Head of caudate nucleus (tissue), 42 donors: ENCODE results near the gene SCN8A.

ENCODE experiments used
- DNase-seq, 42 donors: peaks; one replicate each; pipeline versions ENCODE4 v3.0.0 to v3.0.0-alpha.2; 2020 to 2021; ENCODE audit warnings: mixed read lengths in 7 of 42
- intact Hi-C: fragments of 100-400 bp; cut with DNase I; formaldehyde crosslinking; loops from one replicate; pipeline ENCODE4 v1.15.0; 2022

Gene SCN8A

GRCh38 chr12:51662728-51663154 is 71.7 kb downstream of the SCN8A start:
- no peak for DNase-seq
- intact Hi-C loops: no loop called here

DNA sequence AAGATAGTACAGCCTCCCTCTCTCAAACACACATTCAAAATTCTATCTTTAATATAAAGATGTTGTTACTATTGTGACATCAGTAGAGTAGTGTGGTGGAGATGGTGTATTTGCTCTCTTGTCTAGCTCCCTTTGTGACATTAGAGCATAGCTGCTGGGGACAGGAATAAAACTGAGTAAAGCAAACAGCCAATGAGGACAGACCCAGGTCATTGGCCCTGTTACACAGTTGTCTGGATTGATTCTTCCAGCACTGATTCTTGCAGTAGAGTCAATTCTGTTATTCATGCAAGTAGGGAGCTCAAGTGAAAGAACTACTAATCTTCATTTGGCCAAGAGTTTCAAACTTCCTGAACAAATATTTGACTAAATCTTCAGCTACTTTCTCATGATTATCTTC is 72.4 kb downstream of the SCN8A start:
- DNase-seq: no peak
- intact Hi-C loops: no loop called here

GRCh38 chr12:51666696-51667095 is 75.7 kb downstream of the SCN8A start:
- intact Hi-C loops: no loop called here

GRCh38 chr12:51667269-51667668 is 76.2 kb downstream of the SCN8A start:
- no peak for DNase-seq
- intact Hi-C loops: no loop called here

More at GRCh38 chr12:51666696-51667095, 75.7 kb downstream of the SCN8A start:
- no peak for DNase-seq

DNA sequence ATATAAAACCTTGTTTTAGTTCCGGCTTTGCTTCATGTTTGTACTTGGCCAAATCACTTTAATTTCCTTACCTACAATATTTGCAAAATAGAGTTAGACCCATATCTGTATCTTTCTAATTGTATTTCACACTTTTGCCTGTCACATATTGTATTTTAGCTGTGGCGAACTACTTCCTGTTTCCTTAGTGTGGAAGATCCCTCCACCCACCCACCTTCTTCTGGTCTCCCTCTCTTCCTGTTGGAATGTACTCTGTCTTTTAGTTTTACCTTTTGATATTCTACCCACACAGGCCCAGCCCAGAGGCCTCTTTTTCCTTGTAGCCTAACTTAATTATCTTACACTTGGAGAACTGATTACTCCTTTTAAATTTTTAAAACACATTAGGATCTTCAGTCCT is 78.2 kb downstream of the SCN8A start:
- intact Hi-C loops: no loop called here
- DNase-seq: no peak

GRCh38 chr12:51669996-51670395 is 79.0 kb downstream of the SCN8A start:
- DNase-seq: no peak
- intact Hi-C loops: no loop called here

- intact Hi-C loops: no loop called here
- no peak for DNase-seq
Observed at GRCh38 chr12:51672334-51672733, 81.3 kb downstream of the SCN8A start.

GRCh38 chr12:51675071-51675803 is 84.2 kb downstream of the SCN8A start:
- intact Hi-C loops: no loop called here
- no peak for DNase-seq

DNA sequence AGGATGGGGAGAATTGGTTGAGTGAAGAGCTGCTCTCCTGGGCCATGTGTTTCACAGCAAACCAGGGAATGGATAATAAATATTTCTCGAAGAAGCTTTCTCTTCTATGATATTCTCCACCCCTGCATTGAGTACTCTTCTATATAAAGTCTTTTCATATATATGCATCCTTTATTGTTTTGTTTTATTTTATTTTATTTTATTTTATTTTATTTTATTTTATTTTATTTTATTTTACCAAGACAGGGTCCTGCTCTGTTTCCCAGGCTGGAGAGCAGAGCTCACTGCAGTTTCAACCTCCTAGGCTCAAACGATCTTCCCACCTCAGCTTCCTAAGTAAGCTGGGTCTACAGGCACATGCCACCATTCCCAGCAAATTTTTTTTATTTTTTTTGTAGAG is 85.8 kb downstream of the SCN8A start:
- intact Hi-C loops: no loop called here
- DNase-seq: no peak

DNA sequence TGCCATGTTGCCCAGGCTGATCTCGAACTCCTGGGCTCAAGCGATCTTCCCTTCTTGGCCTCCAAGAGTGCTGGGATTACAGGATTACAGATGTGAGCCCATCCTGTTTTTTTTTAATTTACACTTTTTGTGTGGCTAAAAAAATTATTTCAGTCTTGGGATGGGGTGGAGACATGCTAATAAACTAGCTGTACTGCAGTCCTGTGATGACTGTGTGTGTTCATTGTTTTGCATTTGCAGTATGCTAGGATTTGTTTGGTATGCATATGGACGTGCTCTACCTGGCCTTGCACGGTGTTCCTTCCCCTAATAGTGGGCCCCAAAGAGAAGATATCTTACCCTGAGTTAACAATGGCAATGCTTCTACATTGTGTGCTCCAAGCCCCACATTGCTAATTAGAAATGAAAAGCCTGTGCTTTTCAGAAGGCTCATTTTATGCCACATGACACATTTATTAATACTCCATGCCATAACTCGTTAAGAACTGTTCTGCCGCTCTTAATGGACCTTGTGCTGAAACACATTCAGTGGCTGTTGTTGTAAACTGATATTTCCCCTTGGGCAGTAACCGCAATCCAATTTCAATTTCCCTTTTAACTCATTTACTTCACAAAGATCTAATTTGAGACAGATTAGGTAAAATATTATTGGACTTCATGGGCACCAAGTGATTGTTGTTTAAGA is 86.4 kb downstream of the SCN8A start:
- DNase-seq: no peak
- intact Hi-C loops: no loop called here

DNA sequence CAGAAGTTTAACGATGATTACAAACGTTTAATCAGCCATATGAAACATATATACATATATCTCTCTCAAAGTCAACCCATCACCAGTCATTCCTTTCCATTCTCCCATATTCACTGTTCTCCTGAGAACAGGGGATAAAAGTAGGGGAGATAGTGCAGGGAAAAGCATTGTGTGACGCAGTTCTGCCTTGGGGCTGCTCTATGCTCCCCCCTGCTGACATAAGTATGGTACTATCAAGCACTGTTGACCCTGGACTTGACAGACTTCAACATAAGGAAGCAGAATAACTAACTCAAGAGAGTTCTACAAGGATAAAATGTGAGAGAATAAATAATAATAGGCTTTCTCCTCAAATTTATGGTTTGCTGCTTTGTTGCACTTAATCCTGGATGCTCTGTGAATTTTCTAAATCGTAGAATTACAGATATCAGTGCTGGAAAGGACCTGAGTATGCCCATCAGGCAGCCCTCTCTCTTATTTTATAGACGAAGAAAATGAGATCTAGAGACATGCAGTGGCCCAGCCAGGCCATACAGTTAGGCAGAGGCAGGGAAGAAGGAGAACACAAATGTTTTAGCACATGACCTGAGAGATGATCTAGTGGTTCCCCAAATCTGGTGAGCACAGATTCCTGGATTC is 87.2 kb downstream of the SCN8A start:
- intact Hi-C loops: no loop called here

GRCh38 chr12:51682981-51683380 is 91.9 kb downstream of the SCN8A start:
- intact Hi-C loops: no loop called here
- no peak for DNase-seq

More for the DNA sequence above, 87.2 kb downstream of the SCN8A start:
- DNase-seq: peak in 33 of 42 donors; percentile 5 to 71 (median 29)

GRCh38 chr12:51683763-51684357 is 92.8 kb downstream of the SCN8A start:
- intact Hi-C loops: no loop called here
- no peak for DNase-seq

DNA sequence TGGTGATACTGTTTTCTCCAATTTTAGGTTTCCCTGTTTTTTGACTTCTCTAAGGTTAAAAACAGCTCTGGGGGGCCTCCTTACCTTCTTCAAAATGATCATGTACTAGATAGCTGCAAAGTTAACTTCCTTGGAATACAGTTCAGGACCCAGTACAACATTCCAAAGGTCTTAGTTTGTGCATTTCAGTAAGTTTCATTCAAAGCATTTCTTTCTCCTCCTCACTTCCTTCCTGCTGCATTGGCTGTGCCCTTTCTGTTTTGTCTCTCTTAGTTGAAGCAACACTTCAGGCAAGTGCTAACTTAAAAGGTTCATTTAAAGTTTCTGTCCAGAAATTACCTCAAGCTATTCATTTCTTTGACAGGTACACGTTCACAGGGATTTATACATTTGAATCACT is 95.7 kb downstream of the SCN8A start:
- intact Hi-C loops: no loop called here
- no peak for DNase-seq

DNA sequence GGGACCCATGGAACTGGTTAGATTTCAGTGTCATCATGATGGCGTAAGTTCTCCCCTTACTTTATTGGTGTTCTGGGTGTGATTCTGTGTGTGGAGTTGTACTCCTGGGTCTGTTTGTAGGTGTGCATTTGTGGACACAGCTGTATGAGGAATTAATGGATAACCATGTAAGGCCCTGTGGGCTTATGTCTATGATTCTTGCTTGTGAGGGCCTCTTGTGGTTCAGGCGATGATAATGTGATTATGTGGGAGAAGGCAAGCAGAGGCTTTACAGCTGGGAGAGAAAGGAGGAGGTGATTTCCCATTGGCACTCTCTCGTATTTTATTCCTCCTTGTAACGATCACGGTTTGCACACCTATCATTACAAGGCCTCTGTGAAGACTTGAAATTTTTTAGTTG is 96.1 kb downstream of the SCN8A start:
- intact Hi-C loops: no loop called here
- DNase-seq: no peak

DNA sequence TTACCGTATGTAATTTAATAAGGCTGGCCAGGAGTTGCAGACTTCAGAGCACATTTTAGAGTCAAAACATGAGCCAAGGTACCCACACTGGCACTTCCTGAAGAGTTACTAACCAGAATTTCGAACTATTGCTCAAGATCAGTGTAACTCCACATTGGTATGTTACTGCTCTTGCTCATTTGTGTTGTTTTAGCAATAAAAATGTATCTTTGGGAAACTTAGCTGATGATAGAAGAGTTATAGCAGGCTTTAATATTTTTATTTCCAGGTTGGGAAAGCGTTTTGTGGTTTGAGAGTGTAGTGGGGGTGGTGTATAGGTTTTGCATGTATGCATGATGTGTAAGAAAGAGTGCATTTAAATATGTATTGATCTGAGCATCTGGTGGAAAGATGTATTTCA is 96.6 kb downstream of the SCN8A start:
- intact Hi-C loops: no loop called here
- no peak for DNase-seq

DNA sequence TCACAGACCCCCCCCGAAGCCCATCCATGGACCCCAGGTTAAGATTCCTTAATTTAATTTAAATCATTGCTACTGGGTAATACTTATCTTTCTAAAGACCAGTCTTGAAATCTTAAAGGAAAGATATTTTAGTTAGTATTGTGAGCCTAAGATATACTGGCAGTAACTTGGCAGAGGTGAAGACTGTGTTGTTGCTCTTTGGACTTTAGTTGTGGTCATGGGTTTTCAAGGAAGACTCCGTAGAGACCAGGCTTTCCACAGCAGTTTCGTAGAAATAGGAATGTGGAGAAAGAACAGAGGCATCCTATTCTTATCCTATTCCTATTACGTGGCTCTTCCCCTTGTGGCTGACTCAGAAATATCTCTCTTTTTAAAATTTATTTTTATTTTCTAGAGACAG is 99.0 kb downstream of the SCN8A start:
- no peak for DNase-seq
- intact Hi-C loops: no loop called here

DNA sequence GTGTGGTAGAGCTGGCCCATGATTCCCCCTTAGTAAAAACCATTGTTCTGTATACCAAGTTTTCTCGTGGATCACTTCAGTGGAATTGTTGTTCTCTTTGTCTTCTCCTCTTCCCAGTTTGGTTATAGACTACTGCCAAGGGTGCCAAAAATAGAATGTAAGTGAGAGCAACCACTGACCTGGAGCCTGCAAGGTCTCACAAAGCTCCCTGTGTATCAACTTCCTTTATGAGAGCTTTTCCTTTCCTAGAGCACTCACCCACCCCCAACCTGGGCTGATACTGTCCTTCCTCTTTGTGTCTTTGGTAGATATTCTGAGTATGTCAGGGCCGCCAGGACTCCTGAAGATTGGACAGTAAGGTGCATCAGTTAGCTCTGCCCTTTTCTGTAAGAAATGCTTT is 101.0 kb downstream of the SCN8A start:
- intact Hi-C loops: no loop called here
- DNase-seq: no peak

GRCh38 chr12:51693569-51693968 is 102.5 kb downstream of the SCN8A start:
- intact Hi-C loops: no loop called here
- no peak for DNase-seq

- no peak for DNase-seq
- intact Hi-C loops: no loop called here
Observed at GRCh38 chr12:51694146-51694545, 103.1 kb downstream of the SCN8A start.
